Measurements from ENCODE around the gene TRIM7.
A peak's percentile ranks its signal among the peaks of the same experiment; 100 is the strongest.

DNA sequence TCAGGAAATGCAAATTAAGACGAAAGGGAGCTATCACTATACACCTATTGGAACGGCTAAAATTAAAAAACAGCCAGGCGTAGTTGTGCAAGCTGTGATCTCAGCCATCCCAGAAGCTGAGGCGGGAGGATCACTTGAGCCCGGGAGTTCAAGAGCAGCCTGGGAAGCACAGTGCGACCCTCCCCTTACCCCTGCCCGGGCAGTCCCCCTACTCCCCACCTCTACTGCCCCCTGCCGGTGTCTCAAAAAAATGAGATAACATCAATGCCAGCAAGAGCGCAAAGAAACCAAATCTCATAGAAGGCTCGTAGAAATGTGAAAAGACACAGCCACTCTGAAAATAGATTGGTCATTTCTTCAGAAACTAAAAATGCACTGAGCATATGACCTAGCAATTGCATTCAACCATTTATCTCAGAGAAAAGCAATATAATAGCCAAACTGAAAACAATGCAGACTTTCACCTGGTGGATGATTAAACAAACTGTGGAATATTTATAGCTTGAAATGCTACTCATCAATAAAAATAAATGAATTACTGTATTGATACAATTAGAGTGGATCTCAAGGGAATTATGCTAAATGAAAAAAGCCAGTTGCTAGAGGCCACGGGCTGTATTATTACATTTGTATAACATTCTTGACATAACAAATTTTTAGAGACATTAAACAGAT is 37.0 kb downstream of the TRIM7 start:
- TF ChIP-seq, protein P1, sequence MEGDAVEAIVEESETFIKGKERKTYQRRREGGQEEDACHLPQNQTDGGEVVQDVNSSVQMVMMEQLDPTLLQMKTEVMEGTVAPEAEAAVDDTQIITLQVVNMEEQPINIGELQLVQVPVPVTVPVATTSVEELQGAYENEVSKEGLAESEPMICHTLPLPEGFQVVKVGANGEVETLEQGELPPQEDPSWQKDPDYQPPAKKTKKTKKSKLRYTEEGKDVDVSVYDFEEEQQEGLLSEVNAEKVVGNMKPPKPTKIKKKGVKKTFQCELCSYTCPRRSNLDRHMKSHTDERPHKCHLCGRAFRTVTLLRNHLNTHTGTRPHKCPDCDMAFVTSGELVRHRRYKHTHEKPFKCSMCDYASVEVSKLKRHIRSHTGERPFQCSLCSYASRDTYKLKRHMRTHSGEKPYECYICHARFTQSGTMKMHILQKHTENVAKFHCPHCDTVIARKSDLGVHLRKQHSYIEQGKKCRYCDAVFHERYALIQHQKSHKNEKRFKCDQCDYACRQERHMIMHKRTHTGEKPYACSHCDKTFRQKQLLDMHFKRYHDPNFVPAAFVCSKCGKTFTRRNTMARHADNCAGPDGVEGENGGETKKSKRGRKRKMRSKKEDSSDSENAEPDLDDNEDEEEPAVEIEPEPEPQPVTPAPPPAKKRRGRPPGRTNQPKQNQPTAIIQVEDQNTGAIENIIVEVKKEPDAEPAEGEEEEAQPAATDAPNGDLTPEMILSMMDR (IDR thresholded peaks at IDR 0.05; ENCODE audit: low read depth, low read length): peak; percentile 53
- no peak for TF ChIP-seq POLR2A (IDR thresholded peaks at IDR 0.05; ENCODE audit: extremely low read depth, insufficient read length)

Data from NB4 (cell line).